Hepatocyte (in vitro differentiated cells): ENCODE results near the gene ALPK1.

Source experiments
- EZH2 ChIP-seq: fragments of 200-600 bp; sonication (generic); IDR thresholded peaks from 2 replicates; pipeline ENCODE4 v1.6.1; 2016; ENCODE audit warnings: antibody characterized with exemption, mild to moderate bottlenecking, borderline replicate concordance
- TF ChIP-seq, protein P1 (sequence below): fragments of 200-600 bp; sonication (generic); IDR thresholded peaks from 2 replicates; pipeline ENCODE4 v1.5.1; 2016; ENCODE audit warnings: antibody characterized with exemption, mild to moderate bottlenecking; ENCODE audit not compliant: poor library complexity

DNA sequence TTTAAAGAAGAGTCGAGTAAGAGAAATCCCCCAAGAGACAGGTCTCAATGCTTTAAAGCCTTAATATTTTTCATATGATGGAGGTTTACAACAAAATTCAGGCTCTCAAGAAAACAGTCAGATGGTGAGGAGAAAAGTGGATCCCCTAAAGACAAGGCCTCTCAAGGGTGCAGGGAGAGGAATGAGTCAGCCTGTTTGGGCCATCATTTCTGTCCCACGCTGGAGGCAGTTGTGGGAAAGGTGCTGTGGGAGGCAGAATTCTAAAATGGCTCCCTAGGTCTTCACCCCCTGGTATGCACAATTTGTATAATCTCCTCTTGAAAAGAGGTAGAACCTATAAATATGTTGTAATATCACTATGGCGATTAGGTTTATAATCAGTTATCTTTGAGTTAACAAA lies 6.8 kb upstream of the ALPK1 start:
- no peak for TF ChIP-seq EZH2
- TF ChIP-seq, protein P1, sequence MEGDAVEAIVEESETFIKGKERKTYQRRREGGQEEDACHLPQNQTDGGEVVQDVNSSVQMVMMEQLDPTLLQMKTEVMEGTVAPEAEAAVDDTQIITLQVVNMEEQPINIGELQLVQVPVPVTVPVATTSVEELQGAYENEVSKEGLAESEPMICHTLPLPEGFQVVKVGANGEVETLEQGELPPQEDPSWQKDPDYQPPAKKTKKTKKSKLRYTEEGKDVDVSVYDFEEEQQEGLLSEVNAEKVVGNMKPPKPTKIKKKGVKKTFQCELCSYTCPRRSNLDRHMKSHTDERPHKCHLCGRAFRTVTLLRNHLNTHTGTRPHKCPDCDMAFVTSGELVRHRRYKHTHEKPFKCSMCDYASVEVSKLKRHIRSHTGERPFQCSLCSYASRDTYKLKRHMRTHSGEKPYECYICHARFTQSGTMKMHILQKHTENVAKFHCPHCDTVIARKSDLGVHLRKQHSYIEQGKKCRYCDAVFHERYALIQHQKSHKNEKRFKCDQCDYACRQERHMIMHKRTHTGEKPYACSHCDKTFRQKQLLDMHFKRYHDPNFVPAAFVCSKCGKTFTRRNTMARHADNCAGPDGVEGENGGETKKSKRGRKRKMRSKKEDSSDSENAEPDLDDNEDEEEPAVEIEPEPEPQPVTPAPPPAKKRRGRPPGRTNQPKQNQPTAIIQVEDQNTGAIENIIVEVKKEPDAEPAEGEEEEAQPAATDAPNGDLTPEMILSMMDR, result no peak
